DMS79 (cell line): ENCODE measurements around the gene PEX7.
"Not testable (repeated sequence)": the region's sequence is repeated elsewhere in the genome, so short reads cannot be mapped to it uniquely, and the experiment has no call there.

Experiments used
- DNase-seq: peaks from one replicate; lab custom pipeline; 2025; lab: John Stamatoyannopoulos, UW

The PEX7 gene

GRCh38 chr6:136790411-136791295, 31.7 kb upstream of the PEX7 start:
- peak; percentile 36 for DNase-seq

- DNase-seq, result peak; percentile 16
Measured at GRCh38 chr6:136791296-136792094, 30.9 kb upstream of the PEX7 start.

- DNase-seq, result no peak
Measured at GRCh38 chr6:136792095-136792409, 30.3 kb upstream of the PEX7 start.

GRCh38 chr6:136792410-136793262, 29.8 kb upstream of the PEX7 start, which contains the start of gene MAP3K5:
TSS of gene MAP3K5 (minus strand) at chr6:136792477. CDS start at chr6:136792157, 320 bp downstream.
- peak; percentile 73 for DNase-seq

- DNase-seq, result no peak
Measured at GRCh38 chr6:136793363-136793762, 29.0 kb upstream of the PEX7 start.

GRCh38 chr6:136795386-136795785, 27.0 kb upstream of the PEX7 start:
- no peak for DNase-seq

- no peak for DNase-seq
Measured at GRCh38 chr6:136795996-136796395, 26.4 kb upstream of the PEX7 start.

GRCh38 chr6:136798044-136798443, 24.3 kb upstream of the PEX7 start:
- DNase-seq, result no peak

GRCh38 chr6:136801581-136801980, 20.8 kb upstream of the PEX7 start:
- DNase-seq, result no peak

GRCh38 chr6:136803608-136804007, 18.8 kb upstream of the PEX7 start:
- no peak for DNase-seq

GRCh38 chr6:136809091-136809860, 13.1 kb upstream of the PEX7 start:
- DNase-seq, result no peak

GRCh38 chr6:136811272-136811671, 11.1 kb upstream of the PEX7 start:
- no peak for DNase-seq

GRCh38 chr6:136812174-136812573, 10.2 kb upstream of the PEX7 start:
- no peak for DNase-seq

- not testable (repeated sequence) for DNase-seq
Measured at GRCh38 chr6:136815608-136816007, 6.8 kb upstream of the PEX7 start.

- no peak for DNase-seq
Measured at GRCh38 chr6:136816656-136817055, 5.7 kb upstream of the PEX7 start.

- no peak for DNase-seq
Measured at GRCh38 chr6:136820561-136820960, 1.8 kb upstream of the PEX7 start.

GRCh38 chr6:136822046-136822375, 381 bp upstream of the PEX7 start:
- DNase-seq, result no peak

- no peak for DNase-seq
Measured at GRCh38 chr6:136823128-136823660, 802 bp downstream of the PEX7 start.

- no peak for DNase-seq
Measured at GRCh38 chr6:136826216-136826615, 3.8 kb downstream of the PEX7 start.

- DNase-seq, result no peak
Measured at GRCh38 chr6:136831873-136832562, 9.6 kb downstream of the PEX7 start.
